Calu3 (cell line): ENCODE results near the gene RPS6KA5. TPM values are rescaled to one million over a fixed set of nuclear protein-coding genes. Genes with fewer than 3 reads are reported as not detected.

Experiments
- BruUV-seq: library from RNA; stranded (reverse); fragments of 400-500 nt; replicated peaks from 2 replicates; lab custom pipeline; 2021; lab: Mats Ljungman, UMichigan
- CTCF ChIA-PET: fragments of 300-600 bp; sonication (Branson Sonifier 250); formaldehyde crosslinking; loops from one replicate; lab custom pipeline; 2022; ENCODE audit warnings: antibody characterized with exemption; lab: Charles Lee
- DNase-seq: peaks from one replicate; pipeline ENCODE4 v3.0.0; 2022
- H3K27ac Mint-ChIP-seq: one replicate; pipeline ENCODE4 v1.8.0; 2022; ENCODE audit warnings: mixed read lengths; ENCODE audit not compliant: unreplicated experiment
- H3K27me3 Mint-ChIP-seq: one replicate; pipeline ENCODE4 v1.8.0; 2022; ENCODE audit warnings: mixed read lengths; ENCODE audit not compliant: unreplicated experiment
- H3K36me3 Mint-ChIP-seq: one replicate; pipeline ENCODE4 v1.8.0; 2022; ENCODE audit warnings: mild to moderate bottlenecking, moderate library complexity, mixed read lengths; ENCODE audit not compliant: insufficient read depth, unreplicated experiment
- H3K4me1 Mint-ChIP-seq: one replicate; pipeline ENCODE4 v1.8.0; 2022; ENCODE audit warnings: mild to moderate bottlenecking, low read depth, mixed read lengths; ENCODE audit not compliant: unreplicated experiment
- H3K4me3 Mint-ChIP-seq: one replicate; pipeline ENCODE4 v1.8.0; 2022; ENCODE audit warnings: mild to moderate bottlenecking, low read depth, moderate library complexity, mixed read lengths; ENCODE audit not compliant: unreplicated experiment
- H3K9me3 Mint-ChIP-seq: one replicate; pipeline ENCODE4 v1.8.0; 2022; ENCODE audit warnings: low read depth, mixed read lengths; ENCODE audit not compliant: unreplicated experiment
- CTCF ChIP-seq: fragments of 200-600 bp; IDR thresholded peaks from one replicate; pipeline ENCODE4 v1.8.0; 2022; ENCODE audit warnings: antibody characterized with exemption; ENCODE audit not compliant: unreplicated experiment
- intact Hi-C: fragments of 100-400 bp; cut with micrococcal nuclease; formaldehyde crosslinking; loops from one replicate; pipeline ENCODE4 v1.10.0; 2022; ENCODE audit not compliant: unreplicated experiment
- total RNA-seq: library from RNA; stranded (reverse); gene quantifications from 2 replicates; pipeline ENCODE4 v1.2.3, GENCODE V29; 2022

Gene RPS6KA5
- total RNA-seq, 1 experiment from 2014 or later, result 10.3 TPM

GRCh38 chr14:91041450-91041849 is 19.0 kb downstream of the RPS6KA5 start:
- CTCF ChIA-PET, result interaction anchor here (1.2 kb wide), 1 partner anchor 17 kb away, joined by 3 read pairs; no protein-coding TSS in a partner anchor
- H3K36me3 Mint-ChIP-seq, result no peaks in the 10 kb centered on the region
- peaks cover 8% of the 10 kb centered on the region for H3K4me1 Mint-ChIP-seq
- no peak overlapping the region for H3K4me3 Mint-ChIP-seq
- H3K9me3 Mint-ChIP-seq, result no peaks in the 10 kb centered on the region
- no TSS peak for BruUV-seq
- intact Hi-C loops, result no loop called here
- TF ChIP-seq CTCF, result no peak
- H3K27me3 Mint-ChIP-seq, result no peaks in the 10 kb centered on the region
- no peak overlapping the region for H3K27ac Mint-ChIP-seq
- DNase-seq, result no peak

- Mint-ChIP-seq H3K36me3 (no peaks in the 10 kb centered on the region), H3K9me3 (no peaks in the 10 kb centered on the region), H3K4me3 (no peak overlapping the region), H3K4me1 (peaks cover under 1% of the 10 kb centered on the region), H3K27ac (no peak overlapping the region), H3K27me3 (no peaks in the 10 kb centered on the region)
- no peak for TF ChIP-seq CTCF
- no TSS peak for BruUV-seq
- CTCF ChIA-PET, result interaction anchor here (0.7 to 1.2 kb wide), 2 partner anchors 12 to 18 kb away, joined by 3 read pairs; no protein-coding TSS in a partner anchor
- no peak for DNase-seq
- intact Hi-C loops, result no loop called here
Observed at GRCh38 chr14:91040545-91040944, 19.9 kb downstream of the RPS6KA5 start.

- no peaks in the 10 kb centered on the region for H3K4me1 Mint-ChIP-seq
- no peak for DNase-seq
- H3K36me3 Mint-ChIP-seq, result no peaks in the 10 kb centered on the region
- H3K4me3 Mint-ChIP-seq, result no peak overlapping the region
- intact Hi-C loops, result no loop called here
- no peaks in the 10 kb centered on the region for H3K27me3 Mint-ChIP-seq
- BruUV-seq, result no TSS peak
- no peak overlapping the region for H3K27ac Mint-ChIP-seq
- CTCF ChIA-PET, result no interaction called here
- no peak for TF ChIP-seq CTCF
- no peaks in the 10 kb centered on the region for H3K9me3 Mint-ChIP-seq
Observed at GRCh38 chr14:91038439-91038838, 22.0 kb downstream of the RPS6KA5 start.

GRCh38 chr14:91036741-91037469 is 23.5 kb downstream of the RPS6KA5 start:
- no peak for TF ChIP-seq CTCF
- BruUV-seq, result no TSS peak

More at GRCh38 chr14:91036741-91037469, 23.5 kb downstream of the RPS6KA5 start:
- H3K36me3 Mint-ChIP-seq, result no peaks in the 10 kb centered on the region
- H3K4me1 Mint-ChIP-seq, result no peaks in the 10 kb centered on the region
- no peaks in the 10 kb centered on the region for H3K27me3 Mint-ChIP-seq
- no peak overlapping the region for H3K27ac Mint-ChIP-seq
- intact Hi-C loops, result no loop called here
- no peak overlapping the region for H3K4me3 Mint-ChIP-seq
- H3K9me3 Mint-ChIP-seq, result no peaks in the 10 kb centered on the region
- DNase-seq, result no peak
- CTCF ChIA-PET, result no interaction called here
